ENCODE data around the gene SHC2. TPM values are rescaled to one million over a fixed set of nuclear protein-coding genes. Genes with fewer than 3 reads are reported as not detected.
"Not testable (repeated sequence)": the region's sequence is repeated elsewhere in the genome, so short reads cannot be mapped to it uniquely, and the experiment has no call there.

SHC2 gene
- total RNA-seq, 1 experiment from 2014 or later: 7.0 TPM

DNA sequence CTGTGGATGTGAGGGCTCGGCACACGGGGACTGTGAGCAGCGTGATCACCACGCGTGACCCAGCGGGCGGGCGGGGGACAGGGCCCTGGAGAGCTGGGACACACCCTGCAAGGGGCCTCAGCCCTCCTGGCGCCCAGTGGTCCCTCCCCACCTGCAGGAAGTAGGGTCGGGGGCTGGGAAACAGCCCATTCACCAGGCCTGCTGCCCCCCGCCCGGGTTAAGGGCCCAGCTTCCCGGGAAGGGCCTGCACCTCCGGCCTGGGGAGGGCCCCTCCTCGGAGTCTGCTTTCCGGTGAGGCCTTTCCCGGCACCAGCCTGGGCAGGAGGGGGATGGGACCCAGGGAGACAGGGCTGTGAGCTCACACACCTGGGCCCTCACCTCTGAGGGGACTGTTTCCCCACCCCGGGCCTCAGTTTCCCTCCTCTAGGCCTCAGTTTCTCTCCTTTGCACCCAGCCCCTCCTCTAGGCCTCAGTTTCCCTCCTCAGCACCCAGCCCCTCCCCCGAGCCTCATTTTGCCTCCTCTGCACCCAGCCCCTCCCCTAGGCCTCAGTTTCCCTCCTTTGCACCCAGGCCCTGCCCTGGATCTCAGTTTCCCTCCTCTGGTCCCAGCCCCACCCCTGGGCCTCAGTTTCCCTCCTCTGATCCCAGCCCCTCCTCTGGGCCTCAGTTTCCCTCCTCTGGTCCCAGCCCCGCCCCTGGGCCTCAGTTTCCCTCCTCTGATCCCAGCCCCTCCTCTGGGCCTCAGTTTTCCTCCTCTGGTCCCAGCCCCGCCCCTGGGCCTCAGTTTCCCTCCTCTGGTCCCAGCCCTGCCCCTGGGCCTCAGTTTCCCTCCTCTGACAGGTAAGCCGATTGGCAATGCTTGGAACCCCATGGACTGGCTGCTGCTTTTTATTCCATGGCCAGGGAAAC lies 33.6 kb upstream of the SHC2 start:
- no peak for DNase-seq (ENCODE audit: low read depth, low spot score)

DNA sequence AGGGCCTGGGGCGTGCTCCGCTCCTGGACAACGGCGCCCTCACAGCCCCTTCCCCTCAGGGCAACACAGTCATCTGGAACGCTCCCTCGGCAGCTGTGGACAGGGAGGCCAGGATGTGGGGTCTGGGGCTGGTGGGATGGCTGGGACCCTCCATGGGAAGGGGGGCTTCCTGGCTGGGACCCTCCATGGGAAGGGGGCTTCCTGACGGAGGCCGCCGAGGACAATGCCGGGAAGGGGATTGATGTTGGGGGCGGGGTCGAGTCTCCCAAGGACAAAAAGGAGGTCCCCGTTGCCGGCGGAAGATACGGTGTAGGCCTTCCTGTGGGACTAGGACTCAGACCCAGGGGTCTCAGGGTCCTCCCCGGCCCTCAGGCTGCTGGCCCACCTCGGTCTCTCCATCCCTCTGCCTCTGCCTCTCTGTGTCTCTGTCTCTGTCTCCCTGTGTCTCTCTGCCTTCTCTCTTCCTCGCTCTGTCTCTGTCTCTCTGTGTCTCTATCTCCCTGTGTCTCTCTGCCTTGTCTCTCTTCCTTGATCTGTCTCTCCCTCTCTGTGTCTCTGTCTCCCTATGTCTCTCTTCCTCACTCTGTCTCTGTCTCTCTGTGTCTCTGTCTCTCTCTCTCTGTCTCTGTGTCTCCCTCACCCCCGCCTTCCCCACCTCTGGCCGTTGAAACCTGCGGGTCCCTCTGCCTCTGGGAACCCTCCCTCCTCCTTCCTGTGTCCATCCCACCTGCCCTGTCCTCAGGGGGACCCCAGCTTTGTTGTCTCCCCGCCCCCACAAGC lies 32.7 kb upstream of the SHC2 start:
- DNase-seq (ENCODE audit: low read depth, low spot score): no peak
- in situ Hi-C loops (cut with HindIII; ENCODE audit: low pct_unique_long_range_greater_than_20kb, low sequenced_read_pairs): no loop called here

More for the DNA sequence above, 33.6 kb upstream of the SHC2 start:
- in situ Hi-C loops (cut with HindIII; ENCODE audit: low pct_unique_long_range_greater_than_20kb, low sequenced_read_pairs): no loop called here

DNA sequence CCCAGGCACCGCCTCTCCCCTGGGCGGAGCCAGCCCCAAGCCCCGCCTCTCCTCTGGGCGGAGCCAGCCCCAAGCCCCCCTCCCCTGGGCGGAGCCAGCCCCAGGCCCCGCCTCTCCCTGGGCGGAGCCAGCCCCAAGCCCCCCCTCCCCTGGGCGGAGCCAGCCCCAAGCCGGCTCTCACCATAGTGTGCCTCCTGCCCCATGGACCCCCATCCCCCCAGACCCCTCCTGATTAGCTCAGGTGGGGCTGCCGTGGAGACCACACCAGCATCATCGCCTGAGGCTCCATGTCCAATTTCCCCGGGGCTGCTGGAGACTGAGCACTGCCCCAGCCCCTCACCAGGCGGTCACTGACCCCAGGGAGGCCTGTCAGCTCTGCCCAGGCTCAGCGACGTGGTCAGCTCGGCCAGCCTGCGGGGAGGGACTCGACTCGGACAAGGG lies 31.3 kb upstream of the SHC2 start:
- in situ Hi-C loops (cut with HindIII; ENCODE audit: low pct_unique_long_range_greater_than_20kb, low sequenced_read_pairs): no loop called here
- DNase-seq (ENCODE audit: low read depth, low spot score): no peak

DNA sequence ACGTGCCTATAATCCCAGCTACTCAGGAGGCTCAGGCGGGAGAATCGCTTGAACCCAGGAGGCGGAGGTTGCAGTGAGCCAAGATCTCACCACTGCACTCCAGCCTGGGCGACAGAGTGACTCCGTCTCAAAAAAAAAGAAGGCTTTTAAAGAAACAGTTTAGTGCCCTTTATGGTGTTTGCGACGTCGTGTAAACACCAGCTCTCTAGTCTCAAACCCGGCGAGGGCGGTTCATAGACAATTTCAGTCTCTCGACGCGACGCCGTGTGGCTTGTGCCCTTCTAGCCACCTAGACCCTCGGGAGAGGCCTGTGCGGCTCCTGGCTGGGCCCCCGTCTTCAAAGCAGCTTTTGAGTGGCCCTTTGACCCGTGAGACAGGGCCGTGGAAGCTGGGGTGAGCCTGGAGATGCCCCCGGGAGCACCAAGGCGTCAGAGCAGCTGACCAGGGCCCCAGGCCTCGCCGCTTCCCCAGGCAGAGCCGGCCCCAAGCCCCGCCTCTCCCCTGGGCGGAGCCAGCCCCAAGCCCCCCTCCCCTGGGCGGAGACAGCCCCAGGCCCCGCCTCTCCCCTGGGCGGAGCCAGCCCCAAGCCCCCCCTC lies 30.4 kb upstream of the SHC2 start:
- in situ Hi-C loops (cut with HindIII; ENCODE audit: low pct_unique_long_range_greater_than_20kb, low sequenced_read_pairs): no loop called here
- DNase-seq (ENCODE audit: low read depth, low spot score): peak; percentile 11

DNA sequence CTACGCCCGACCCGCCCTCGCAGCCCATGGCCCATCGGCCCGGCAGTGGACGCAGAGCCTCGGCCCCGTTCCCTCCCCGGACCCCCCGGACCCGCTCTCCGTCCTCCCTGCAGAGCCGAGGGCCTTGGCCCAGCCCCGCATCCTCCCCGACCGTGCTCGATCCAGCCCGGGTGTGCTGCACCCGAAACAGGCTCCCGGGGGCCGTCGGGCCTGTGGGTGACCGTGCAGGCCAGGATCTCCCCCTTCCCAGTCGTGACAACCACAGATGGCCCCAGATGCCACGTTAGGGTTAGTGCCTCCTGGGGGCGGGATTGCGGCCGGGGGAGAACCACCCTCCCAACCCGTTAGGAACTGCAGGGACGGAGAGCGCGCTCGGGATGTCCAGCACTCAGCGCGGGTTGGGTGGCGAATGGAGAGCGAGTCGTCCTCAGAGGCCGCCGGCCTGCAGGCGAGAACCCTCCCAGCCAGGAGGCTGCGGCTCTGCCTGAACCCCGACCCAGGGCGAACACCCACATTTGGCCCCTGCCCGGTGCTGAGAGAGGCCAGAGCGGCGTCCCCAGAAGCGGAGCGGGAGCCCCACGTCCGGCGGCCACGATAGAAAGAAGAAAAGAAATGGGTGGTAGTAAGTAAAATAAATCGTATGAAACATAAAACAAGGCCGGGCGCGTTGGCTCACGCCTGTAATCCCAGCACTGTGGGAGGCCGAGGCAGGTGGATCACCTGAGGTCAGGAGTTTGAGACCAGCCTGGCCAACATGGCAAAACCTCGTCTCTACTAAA lies 28.8 kb upstream of the SHC2 start:
- DNase-seq (ENCODE audit: low read depth, low spot score): no peak
- in situ Hi-C loops (cut with HindIII; ENCODE audit: low pct_unique_long_range_greater_than_20kb, low sequenced_read_pairs): no loop called here

DNA sequence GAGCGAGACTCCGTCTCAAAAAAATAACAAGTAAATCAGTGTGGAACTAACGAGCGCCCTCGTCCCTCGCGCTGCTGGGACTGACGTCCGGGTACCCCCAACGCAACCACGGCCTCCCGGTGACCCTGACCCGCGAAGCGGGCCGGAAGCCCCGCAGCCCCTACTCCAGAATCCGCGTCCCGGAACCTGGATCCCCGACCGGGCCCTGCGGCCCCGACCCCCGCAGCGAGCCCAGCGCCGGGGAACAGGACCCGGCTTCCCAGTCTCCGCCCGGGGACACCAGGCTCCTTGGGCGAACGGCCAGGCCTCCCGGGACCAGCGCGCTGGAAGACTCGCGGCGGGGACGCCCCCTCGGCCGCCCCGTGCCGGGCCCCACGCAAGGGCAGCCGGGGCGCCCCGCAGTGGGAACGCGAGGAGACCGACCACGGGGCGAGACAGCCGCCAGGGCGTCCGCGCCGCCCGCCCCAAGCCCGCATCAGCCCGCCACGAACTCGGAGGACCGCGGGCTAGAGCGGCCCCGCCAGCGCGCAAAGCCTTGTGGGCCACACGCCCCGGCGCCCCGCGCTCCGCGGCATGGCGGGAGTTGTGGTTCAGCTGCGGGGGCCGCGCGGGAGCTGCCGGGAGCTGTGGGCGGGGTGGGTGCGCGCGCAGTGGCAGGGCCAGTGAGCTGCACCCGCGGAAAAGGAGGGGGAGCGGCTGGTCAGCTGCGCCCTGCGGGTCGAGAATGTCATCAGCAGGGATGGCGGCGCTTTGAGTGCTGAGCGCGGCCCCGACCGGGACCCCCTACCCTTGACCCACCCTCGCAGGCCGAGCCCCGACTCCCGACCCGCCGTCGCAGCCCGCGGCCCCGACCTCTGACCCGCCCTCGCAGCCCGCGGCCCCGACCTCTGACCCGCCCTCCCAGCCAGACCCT lies 27.9 kb upstream of the SHC2 start:
- DNase-seq (ENCODE audit: low read depth, low spot score): peak; percentile 86
- in situ Hi-C loops (cut with HindIII; ENCODE audit: low pct_unique_long_range_greater_than_20kb, low sequenced_read_pairs): no loop called here

DNA sequence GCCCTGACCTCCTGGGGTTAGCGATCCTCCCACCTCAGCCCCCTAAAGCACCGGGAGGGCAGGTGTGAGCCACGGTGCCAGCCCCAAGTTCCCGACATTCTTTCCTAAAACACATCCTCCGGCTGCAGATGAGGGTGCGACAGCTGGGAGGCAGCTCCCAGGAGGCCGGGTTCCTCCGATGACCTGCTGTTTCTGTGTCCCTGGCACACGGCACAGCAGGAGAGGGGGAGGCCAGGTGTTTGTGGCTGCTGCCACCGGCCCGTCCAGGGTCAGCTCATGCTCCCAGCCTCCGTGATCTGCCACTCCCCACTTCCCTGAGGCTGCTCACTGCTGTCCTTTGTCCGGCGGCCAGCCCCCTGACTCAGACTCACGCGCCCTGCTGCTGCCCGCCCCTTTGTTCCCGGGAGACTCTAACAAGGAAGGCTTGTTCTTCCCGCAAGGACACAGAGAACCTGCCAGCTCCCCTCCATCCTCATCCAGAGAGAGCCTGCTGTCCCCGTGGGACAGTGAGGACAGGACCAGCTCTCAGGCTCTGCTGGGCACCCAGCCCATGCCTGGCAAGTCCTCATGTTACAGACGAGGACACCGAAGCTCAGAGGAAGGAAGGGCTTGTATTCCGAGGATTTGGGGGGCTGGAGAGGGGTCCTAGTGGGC lies 24.9 kb upstream of the SHC2 start:
- in situ Hi-C loops (cut with HindIII; ENCODE audit: low pct_unique_long_range_greater_than_20kb, low sequenced_read_pairs): no loop called here
- peak; percentile 95 for DNase-seq (ENCODE audit: low read depth, low spot score)

DNA sequence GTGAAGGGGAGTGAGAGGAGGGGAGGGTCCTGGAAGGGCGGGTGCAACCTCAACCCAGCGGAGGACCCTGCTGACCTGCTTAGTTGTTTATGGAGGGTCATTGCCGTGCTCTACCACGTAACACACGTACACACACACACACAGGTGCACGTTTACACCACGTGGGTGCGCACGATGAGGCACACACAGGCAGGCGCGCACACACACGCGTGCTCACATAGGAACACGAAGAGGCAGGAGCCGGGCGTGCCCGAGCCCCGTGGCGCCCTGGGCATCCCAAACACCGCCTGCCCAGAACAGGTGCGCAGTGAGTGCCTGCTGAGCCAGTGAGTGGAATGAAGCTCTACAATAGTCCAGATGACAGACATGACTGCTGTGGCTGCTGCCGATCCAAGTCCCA lies 24.2 kb upstream of the SHC2 start:
- in situ Hi-C loops (cut with HindIII; ENCODE audit: low pct_unique_long_range_greater_than_20kb, low sequenced_read_pairs): no loop called here
- DNase-seq (ENCODE audit: low read depth, low spot score): no peak

DNA sequence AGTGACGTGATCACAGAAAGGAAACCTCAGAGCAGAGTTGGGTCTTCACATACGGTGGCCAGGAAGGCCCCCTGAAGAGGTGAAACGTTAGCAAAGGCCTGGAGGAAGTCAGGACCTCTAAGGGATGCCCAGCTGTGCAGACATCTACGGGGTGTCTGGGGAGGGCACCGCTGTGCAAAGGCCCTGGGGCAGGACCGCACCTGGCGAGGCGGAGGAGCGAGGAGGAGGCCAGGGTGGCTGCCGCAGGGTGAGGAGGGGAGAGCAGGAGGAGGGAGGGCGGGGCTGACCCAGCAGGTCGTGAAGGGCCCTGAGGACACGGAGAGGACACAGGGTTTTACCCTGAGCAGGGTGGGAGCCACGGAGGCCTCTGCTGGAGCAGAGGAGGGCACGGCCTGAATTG lies 23.7 kb upstream of the SHC2 start:
- DNase-seq (ENCODE audit: low read depth, low spot score): no peak
- in situ Hi-C loops (cut with HindIII; ENCODE audit: low pct_unique_long_range_greater_than_20kb, low sequenced_read_pairs): no loop called here

DNA sequence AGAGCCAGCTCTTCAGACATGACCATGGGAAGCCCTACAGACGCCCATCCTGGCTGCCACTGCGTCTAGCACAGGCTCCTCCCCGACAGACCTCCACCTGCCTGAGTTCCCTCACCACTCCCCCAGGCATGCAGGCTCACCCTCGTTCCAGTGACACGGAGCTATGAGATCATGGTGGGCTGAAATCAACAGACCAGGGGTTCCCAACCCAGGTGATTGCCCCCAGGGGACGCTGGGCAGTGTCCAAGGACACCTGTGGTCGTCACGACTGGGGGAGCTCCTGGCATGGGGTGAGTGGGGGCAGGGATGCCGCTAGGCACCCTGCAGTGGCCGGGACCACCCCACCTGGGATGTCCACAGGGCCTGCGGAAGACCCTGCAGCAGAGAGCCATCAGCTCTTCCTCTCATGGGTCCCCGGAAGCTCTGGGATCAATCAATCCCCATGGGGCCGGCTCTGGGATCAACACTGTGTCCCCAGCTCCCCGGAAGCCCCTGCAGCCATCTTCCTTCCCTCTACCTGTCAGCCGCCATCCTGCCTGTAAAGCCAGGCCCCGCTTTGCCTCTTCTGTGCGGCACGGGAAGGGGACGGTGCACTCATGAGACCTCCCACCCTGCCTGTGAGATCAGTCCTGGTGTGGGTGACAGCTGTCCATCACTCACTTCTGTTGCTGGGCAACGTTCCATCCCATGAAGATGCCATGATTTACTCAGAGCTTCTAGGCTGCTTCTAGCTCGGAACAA lies 22.7 kb upstream of the SHC2 start:
- in situ Hi-C loops (cut with HindIII; ENCODE audit: low pct_unique_long_range_greater_than_20kb, low sequenced_read_pairs): no loop called here
- DNase-seq (ENCODE audit: low read depth, low spot score): no peak

DNA sequence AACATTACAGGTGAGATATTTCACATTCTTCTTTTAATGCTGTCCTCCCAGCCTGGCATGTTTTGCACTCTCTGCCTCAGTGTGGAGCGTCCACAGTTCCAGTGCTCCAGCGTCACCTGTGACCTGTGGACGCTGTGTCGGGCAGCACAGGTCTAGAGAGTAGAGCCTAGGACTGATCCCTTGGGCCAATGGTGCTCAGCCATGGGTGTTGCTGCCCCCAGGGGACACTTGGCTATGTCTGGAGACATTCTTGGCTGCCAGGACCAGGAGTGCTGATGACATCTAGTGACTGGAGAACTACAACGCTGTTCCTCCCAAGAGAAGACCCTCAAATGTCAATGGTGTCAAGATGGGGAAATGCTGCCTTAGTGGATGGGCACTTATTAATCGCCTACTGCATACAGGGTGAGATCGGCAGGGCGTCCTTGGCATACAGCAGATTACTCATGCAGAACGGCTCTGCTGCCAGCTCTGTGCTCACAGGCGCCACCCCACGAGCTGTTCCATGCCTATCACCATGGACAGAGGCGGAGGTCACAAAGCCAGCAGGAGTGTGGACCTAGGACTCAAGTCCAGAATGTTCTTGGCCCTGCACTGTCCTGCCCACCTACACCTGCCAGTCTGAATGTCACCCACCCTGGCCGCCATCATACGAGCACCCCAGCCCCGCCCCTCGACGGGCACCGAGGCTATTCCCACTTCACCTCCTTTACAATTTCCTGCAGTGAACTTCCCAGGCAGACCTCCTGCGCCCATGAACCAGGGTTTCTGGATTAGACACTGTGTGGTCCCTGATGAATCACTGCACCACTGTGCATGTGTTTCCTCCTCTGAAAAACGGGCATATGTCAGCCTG lies 21.6 kb upstream of the SHC2 start:
- in situ Hi-C loops (cut with HindIII; ENCODE audit: low pct_unique_long_range_greater_than_20kb, low sequenced_read_pairs): no loop called here
- DNase-seq (ENCODE audit: low read depth, low spot score): no peak

DNA sequence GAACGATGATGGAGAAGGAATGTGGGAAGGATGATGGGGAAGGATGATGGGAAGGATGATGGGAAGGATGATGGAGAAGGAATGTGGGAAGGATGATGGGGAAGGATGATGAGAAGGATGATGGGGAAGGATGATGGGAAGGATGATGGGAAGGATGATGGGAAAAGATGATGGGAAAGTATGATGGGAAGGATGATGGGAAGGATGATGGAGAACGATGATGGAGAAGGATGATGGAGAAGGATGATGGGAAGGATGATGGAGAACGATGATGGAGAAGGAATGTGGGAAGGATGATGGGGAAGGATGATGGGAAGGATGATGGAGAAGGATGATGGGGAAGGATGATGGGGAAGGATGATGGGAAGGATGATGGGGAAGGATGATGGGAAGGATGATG lies 20.3 kb upstream of the SHC2 start:
- in situ Hi-C loops (cut with HindIII; ENCODE audit: low pct_unique_long_range_greater_than_20kb, low sequenced_read_pairs); DNase-seq (ENCODE audit: low read depth, low spot score): not testable (repeated sequence)

DNA sequence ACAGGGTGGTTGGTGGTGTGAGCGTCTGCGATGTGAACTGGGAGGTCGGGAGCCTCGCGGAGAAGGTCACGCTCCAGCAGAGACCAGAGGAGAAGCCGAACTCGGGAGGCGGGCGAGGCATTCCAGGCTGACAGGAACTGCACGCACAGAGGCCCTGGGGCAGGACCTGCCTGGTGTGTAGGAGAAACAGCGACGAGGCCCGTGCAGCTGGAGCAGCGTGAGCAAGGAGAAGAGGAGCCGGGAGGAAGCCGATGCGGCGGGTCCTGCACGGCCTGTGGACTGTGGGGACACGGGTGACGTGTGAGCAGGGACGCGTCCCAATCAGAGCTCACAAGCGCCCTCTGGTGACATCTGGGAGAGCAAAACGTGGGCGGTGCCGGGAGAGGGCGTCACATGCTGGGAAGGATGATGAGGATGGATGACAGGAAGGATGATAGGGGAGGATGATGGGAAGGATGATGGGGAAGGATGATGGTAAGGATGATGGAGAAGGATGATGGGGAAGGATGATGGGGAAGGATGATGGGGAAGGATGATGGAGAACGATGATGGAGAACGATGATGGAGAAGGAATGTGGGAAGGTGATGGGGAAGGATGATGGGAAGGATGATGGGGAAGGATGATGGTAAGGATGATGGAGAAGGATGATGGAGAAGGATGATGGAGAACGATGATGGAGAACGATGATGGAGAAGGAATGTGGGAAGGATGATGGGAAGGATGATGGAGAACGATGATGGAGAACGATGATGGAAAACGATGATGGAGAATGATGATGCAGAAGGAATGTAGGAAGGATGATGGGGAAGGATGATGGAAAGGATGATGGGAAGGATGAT lies 19.4 kb upstream of the SHC2 start:
- DNase-seq (ENCODE audit: low read depth, low spot score): peak; percentile 47
- in situ Hi-C loops (cut with HindIII; ENCODE audit: low pct_unique_long_range_greater_than_20kb, low sequenced_read_pairs): no loop called here

DNA sequence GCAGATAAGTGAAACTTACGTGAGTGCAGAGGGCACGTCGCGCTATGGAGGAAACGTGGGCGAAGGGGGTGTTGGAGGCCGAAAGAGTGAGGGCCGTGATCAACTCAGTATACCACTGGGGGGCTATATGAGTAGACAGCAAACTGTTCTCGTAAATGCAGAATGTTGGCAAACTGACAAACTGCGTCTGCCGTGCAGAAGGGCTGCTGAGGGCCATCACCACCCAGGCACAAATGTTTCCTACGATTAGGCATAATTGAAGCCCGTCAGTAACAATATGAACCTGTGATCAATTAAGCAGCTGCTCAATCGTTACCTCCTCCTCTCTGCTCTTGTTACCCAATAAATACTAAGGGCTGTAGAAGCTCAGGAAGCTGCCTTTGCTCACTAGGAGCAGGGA lies 18.1 kb upstream of the SHC2 start:
- in situ Hi-C loops (cut with HindIII; ENCODE audit: low pct_unique_long_range_greater_than_20kb, low sequenced_read_pairs): no loop called here
- no peak for DNase-seq (ENCODE audit: low read depth, low spot score)

All from SK-MEL-5 (cell line).